Kidney tubule cell (primary cell): ENCODE data around the gene CACNA1C.

Experiments
- DNase-seq: peaks from one replicate; pipeline ENCODE4 v3.0.0-alpha.2; 2018; ENCODE audit warnings: low spot score

Gene CACNA1C

DNA sequence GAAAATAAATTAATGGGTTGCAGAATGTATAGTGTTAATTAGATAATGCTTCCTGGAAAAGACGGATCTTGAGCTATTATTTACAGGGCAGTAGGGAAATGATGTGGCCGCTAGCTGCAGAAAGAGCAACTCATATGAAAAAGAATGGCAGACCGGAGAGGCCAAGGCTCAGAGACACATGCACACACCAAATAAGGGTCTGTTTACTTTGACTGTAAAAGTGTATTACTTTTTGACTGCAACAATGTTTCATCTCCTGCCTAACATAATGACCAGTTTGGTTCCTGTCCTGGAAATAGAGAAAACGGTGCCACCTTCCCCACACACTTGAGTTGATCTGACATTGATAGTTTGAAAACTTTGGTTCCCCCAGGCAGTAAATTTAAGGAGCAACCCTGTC lies 290.9 kb downstream of the CACNA1C start:
- no peak for DNase-seq

DNA sequence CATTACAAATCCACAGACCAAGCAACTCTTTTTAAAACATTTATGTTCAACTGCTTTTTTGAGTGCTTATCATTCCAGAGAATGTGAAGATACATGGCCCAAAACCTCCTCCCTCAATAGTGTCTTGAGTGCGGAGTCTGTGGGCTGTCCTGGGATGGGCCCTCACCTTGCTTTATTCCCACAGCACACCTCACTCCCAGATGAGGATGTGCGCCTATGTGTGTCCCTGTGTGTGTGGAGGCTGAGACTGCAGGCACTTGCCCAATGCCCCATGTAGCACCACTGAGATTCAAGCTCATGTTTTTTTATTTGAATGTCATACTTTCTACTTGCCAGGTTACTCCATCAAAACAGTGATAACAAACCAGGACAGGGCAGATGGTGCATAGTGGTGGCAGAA lies 291.7 kb downstream of the CACNA1C start:
- no peak for DNase-seq

DNA sequence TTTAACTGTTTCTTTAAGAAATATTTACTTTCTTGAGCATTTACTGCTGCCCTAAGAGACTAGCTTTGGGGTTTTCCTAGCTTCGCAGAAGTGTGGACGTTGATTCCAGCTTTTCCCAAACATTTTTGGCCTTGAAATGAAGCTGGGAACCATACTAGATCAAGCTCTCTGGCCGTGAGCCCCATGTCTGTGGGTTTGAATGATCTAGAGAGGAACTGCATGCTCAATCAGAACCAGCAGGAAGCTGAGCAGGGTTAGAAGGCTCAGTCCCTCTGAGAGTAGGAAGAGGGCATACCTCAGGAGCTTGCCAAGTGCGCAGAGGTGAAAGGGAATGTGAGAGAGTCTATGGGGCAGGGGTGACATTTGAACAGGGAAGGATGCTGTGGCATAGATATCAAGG lies 292.1 kb downstream of the CACNA1C start:
- no peak for DNase-seq

DNA sequence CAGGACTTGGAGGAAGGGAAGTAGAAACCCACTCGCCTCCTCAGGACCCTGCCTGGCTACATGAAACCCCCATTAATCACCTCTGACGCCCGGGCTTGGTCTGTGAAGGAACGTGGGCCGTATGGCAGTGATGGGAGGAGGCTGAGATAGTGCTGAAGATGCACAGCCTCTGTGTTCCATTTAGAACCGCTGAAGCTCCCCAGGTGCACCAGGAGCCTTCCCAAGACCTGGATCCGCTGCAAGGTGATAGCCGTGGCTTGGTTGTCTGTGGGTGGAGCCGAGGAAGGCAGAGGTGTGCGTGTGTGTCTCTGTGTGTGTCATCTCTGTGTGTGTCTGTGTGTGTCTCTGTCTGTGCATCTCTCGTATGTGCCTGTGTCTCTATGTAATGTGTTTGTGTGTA lies 293.1 kb downstream of the CACNA1C start:
- DNase-seq, result no peak

DNA sequence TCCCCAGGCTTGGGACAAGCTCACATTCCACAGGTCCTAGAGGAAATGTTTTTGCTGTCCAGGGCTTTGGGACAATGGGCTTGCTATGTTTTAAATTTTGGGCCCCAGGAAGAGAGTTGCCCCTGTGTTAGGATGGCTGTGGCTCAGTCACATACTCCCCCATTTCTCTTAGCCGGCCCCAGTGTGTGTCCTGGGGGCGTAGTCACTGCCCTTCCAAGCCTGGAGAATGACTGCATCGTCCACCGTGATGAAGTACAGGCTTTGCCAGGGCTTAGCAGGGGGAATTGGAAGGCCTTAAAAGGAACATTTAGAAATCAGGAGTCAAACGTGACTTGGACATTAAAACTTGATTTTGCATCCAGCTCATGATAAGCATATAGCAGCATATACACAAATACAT lies 293.6 kb downstream of the CACNA1C start:
- DNase-seq, result no peak

DNA sequence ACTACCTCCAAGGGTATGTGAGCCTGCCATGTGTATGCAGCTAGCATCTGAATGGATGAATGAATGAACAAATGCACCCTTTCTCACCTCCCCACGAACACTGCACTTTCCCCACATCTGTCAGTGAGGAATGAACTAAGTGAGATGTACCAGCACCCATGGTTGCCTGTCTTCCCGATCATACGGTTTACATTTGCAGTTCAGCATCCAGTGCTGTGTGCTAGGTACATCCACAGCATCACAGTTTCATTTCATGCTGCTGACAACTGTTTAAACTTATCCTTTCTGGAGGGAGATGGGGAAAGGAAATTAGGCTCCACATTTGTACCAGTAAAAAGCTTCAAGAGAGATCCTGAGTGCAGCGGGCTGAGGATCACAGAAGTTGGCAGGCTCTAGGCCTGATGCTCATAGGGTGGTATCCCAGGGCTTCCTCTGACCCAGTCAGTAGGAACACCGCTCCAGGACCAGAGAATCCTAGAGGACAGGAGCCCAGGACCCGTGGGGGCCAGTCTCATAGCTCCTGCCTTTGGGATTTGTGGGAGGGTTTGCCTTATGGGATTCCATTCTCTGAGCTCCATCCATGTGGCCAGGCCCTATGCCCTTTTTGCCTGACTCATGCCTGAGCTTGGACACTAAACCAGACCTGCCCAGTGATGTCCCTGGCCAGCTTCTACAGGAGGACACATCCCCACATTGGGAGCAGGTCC lies 294.5 kb downstream of the CACNA1C start:
- DNase-seq, result no peak

DNA sequence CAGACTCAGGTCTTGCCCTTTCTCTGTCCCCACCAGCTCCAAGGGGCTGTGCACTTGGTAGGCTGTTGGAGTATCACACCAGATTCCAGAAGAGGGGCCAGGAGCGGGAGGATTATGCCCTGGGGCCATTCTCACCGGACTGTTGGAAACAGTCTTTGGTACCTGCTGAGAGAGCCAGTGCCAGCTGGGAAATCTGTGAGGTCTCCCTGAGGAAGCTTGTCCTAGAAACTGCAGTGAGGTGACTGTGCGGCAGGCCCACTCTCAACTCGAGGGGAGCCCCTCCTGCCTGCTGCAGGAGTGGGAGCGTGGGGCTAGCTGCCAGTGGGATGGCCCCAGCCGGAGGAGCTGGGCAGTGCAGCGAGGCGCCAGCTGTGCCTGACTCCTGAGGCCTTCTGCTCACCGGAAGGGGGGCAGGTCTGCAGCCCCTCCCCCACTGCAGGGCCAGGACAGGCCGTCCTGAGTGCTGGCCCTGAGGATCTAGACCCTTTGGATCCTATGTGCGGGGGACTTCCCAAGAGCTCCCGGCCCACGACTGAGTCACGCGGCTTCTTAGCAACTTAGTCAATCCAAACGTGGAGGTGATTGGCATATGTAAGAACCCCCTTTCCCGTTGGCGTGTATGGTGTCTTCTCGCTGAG lies 295.2 kb downstream of the CACNA1C start:
- DNase-seq, result no peak

DNA sequence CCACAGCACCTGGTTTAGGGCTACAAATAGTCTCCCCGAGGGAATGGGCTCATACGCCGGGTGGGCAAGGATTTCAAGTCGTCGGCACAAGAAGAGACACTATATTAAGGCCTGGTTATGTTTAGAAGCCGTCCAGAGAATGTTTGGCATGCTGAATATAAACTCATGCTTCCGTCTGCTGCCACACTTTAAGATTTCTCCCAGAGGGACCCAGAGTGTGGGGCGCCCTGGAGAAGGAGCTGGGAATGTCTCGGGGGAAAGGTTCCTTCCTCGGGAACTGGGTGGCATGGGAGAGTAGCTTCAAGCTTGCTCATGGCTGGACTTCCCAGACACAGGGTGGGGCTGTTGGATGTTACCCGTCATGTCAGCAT lies 295.7 kb downstream of the CACNA1C start:
- DNase-seq, result no peak

DNA sequence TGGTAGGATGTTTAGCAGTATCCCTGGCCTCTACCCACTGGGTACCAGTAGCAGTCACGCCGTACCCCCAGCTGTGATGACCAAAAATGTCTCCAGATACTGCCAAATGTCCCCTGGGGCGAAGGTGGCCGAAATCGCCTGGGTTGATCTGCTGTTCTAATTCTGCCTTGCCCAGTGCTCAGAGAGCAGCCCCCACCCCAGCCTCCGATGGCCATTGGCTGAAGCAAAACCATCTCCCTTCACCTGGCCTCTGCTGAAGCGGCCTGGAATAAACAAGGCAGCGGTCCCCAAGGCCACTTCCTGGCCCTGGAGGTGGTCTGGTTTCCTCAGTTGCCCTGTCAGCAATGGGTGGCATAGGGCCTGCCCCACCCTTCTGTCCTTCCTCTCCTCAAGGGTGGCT lies 298.4 kb downstream of the CACNA1C start:
- no peak for DNase-seq

DNA sequence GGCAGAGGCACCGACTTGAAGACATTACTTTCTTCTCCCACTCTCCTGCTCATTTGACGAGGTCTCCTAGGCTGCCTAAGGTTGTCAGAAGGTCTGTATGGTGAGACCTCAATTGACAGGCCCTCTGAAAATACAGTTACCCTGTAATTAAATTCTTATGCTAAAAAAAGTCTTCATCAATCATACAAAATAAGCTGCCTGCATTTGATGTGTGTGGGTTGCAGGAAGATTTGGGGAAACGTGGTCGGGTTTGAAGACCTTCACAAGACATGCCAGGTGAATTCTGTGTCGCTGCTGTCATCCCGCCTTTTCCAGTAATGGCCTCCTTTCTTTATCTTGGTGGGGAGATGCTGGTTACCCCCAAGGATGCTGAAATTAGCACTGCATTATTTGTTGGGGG lies 299.4 kb downstream of the CACNA1C start:
- no peak for DNase-seq

DNA sequence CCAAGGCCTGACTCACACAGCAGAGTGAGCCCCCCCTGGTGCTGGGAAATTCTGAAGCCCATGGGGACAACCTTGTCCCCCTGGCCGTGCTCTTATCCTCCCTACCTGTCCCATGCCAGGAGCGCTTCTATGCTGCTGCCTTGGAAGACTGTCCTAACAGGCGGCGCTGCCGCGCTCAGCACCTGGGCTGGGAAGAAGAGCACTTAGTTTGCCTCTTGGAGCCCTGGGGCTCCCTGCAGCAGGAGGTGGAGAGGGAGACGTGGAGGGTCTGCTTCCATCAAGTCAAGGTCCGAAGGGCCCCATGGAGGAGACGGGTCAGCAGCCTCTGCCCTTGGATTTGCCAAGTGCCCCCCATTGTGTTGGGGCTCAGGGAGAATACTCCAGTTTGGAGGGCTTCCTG lies 300.5 kb downstream of the CACNA1C start:
- no peak for DNase-seq

DNA sequence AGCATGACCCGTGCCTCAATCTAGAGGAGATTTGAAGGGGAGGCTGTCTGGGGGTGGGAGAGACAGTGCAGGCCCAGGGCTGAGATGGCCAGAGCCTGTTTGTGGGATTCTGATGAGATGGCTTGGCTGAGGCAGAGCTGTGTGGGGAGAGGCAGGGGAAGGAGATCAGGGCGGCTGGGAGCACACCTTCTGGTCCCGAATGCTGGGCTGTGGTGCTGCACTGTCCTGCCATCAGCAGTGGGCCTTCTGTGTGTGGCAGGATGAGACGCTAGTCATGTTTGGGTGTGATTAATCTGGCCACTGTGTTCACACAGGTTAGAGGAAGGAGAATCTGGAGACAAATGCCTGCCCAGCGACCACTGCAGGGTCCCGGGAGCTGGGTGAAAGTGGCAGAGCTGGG lies 300.9 kb downstream of the CACNA1C start:
- no peak for DNase-seq

DNA sequence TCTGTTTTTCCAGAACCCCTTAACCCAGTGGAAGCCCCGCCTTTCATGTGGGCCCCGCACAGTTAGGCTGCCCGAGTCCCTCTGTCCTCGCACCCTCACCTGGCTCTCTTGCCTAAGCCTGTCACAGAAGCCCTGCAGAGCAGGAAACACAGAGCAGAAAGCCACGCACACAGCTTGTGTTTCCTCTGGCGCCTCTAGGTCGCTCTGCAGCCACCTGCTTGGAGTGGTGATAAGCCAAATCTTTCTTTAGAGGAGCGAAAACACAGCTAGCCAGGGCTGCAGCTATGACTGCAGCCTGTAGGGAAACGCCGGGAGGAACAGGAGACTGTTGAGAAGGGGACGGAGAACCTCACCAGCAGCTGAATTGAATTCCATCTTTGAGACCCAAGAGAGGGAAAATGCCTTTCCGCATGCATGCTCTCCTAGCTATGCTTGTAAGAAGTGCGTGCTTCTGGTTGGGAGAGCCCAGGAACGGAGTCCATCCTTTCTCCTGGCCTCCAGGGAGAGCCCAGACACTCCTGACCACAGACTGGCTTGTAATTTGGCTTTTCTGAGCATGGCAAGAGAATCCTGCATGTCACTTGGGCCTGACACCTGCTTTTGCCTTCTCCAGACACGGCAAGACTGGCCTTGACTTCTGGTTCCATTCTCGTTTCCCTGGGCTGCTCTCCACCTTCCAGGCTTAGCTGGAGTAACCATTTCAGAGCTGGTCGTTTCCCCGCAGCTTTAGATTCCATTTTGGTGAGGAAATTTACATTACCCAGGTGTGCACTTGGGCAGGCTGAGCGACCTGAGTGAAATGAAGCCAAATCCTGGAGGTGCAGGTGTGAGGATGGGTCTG lies 301.6 kb downstream of the CACNA1C start:
- peak; percentile 64 for DNase-seq

DNA sequence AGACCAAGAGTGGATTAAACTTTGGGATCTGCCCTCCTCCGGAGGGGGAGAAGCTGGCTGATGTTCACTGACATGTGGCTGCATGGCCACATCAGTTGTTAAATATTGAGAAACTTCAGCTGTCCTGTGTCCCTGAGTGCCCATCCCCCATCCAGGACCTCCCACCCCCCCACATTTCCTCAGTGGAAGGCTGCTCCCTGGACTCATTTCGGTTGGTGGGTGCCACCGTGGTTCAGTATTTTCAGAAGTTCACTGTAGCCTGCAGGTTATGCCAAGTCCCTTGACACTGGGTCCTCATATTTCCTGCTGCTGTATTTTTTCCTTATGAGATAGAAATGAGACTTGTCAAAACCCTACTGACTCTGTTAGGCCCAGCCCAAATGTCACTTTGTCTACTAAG lies 302.4 kb downstream of the CACNA1C start:
- no peak for DNase-seq

DNA sequence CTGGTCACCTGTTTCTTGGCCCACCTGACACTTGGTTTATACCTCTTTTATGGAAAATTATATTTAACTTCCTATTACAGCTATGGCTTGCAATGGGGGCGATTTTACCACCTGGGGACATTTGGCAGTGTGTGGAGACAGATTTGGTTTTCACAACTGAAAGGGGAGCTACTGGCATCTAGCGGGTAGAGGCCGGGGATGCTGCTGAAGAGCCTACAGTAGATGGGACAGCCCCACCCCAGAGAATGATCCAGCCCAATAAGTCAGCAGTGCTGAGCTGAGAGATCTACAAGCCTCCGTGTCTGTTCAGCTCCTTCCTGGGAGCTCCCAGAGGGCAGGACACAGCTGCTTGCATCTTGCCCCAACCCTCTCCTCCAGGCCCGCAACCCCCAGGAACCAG lies 302.8 kb downstream of the CACNA1C start:
- no peak for DNase-seq

DNA sequence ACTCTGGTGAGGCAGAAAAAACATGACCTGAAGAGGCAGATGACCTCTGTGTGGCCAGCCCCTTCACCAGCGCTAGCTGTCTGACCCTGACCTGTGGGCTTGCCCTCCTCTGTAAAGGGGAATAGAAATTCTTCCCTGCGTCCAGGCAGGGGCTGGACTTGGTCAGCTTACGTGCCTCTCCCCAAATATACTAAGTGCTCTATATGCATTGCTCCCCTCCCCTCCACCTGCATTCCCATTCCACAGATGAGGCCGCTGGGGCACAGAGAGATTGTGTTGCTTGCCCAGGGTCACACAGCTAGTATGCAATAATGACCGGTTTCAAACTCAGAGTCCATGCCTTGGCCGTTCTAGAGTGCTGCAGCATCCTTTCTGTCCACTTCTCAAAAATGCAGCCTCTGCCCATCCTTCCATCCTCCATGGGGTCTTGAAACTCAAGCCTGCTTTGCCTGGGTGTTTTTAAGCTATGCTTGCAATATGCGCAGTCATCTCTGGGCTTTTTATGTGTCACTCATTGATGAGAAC lies 303.9 kb downstream of the CACNA1C start:
- DNase-seq, result no peak

DNA sequence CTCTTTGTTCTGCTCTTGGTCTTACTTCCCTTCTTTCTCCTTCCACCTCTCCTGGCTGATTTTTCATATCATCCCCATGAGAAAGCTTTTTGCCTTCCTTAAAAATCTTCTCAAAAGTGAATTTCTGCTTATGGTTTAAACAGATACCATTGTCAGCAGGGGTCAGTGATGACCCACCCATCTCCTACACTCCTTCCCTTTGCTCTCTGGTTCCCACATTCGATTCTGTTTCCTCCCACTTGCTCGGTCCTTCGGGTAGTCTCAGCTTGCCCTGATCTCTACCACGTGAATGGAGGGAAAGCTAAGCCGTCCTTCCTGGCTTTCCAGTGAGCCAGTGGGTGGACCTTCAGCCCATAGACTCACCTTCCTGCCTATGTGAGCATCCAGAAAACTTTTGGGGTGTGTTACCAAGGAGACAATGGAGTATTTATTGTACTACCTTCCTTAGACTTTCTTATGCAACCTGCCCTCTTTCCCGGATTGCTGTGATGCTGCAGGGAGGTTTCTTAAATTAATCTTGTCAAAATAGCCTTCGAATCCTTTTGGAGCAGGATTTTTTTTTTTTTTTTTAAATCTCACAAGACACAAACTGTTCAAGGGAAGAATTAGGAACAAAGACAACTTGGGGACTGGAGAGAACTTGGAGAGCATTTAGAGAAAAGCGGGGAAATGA lies 306.3 kb downstream of the CACNA1C start:
- DNase-seq, result no peak

DNA sequence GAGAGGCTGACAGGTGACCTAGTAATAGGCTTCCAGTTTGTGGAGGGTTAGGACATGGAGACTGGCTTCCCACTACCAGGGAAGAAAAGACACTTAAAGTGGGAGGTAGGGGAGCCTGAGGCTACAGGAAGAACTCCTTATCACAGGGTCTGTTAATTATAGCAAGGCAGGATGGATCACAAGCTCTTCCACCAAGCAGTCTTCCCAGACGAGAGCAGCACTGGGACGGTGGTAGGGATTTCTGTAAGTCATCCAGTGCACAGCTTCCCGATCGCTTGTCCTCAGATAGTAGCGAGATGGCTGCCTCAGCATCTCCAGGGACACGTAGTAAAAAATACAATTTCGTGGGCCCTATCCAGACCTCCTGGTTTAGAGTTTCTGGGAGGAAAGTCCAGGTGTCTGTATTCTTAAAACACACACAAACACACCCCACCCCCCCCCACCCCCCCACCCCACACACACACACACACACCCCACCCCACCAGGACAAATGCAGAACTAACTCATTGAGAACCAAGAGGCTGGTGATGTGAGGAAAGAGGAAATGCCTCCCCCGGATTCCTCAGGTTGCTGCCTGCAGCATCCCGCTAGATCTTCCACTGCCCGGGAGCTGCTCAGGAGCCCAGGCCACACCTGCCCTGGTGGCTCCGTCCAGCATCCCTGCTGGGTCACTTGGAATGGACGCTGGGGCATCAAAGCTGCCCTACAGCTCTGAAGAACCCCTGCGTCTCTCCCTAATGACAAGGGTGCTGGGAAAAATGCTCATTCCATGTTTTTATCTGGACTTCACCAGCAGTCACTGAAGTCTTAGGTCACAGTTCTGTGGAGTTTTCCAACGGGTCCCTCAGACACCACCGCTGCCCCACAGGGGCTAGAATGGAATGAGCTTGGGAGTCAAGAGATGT lies 307.2 kb downstream of the CACNA1C start:
- no peak for DNase-seq

DNA sequence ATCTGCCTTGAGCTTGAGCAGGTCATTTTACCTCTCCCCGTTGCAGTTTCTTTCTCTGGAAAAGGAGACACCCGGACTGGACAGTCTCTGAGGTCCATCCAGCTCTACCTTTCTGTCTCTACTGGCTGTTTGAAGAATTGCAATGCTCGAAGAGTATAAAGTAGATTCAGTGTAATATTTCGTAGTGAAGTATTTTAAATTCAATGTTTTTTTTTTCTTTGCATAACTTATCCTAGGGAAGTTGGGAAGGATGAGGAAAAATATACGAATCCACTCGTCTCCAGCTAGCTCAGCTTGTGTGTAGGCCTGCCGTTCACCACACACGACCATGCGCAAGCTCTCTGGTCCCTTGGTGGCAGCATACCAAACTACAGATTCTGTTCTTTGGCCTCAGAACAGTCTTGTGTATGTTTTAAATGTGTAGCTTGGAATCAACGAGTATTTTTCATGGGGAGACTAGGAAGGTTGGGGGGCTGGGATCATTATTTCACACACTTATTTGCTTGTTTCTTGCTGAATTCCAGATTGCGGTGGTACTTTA lies 307.9 kb downstream of the CACNA1C start:
- DNase-seq, result no peak

DNA sequence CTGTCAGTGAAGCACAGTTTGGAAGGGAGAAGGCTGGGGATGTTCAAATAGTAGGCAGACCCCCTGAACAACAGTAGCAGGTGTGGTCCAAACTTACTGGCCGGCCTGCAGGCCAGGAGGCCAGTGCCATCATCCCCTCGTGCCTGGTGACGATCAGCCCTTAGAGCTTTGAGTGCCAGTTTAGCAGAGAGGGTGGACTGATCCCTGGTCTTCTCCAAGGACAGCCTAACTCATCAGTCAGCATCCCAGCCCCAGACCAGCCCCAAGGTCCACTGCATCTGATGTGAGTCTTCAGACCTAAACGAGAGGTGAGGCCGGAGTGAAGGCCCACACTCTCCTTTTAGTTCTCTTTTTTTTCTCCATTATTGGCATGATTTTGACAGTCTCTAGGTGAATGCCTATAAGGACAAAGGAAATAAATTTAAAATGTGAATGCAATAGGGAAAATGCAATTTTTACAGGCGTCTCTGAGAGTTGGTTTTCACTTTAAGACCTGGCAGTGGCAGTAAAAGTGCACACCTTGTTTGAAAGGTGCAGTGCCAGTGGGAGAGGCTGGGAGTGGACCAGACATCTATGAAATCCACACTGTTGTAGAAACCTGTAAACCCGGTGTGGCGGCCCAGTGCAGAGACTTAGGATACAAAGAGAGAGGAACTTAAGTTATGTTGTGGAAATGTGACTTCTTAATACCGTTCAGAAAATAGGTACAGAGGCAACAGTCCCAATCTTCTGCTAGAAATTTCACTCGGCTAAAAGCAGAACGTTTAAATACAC lies 311.2 kb downstream of the CACNA1C start:
- no peak for DNase-seq
